Measurements from ENCODE around the gene NOVA1.

Gene NOVA1

DNA sequence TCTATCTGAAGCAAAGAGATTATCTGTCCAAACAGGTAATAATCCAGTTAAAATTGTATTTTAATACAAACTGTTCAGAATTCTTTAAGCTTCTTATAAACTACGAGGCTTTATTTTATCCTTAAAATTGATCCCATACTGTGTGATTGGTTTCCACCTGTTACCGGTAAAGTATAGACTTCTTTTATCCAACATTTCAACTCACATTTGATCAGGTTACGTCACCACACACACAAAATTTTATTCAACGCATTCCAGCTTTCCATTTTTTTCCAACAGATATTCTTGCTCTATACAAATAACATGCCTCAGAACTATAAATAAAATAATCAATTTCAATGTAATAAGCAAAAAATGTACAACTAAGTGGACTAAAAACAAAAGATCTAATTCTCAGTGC, 4.5 kb downstream of the NOVA1 start:
- no peak for DNase-seq

- no peak for DNase-seq
Observed at GRCh38 chr14:26589925-26590324, 7.9 kb downstream of the NOVA1 start.

DNA sequence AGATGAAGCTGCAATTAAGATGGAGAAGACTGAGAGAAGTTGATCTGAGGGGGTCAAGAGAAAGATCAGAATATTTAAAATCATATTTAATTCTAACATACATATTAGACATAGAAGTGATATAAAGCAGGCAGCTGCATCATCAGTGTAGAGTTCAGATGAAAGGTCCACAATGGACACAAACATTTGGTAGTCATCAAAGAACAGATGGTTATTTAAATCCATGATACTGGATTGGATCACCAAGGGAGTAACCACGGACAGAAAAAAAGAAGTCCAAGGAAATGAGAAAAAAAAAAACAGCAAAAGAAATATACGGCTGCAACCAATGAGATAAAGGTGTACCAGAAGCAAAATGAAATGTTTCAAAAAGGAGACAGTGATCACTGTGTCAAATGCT, 20.1 kb downstream of the NOVA1 start:
- DNase-seq: no peak

- DNase-seq: no peak
Observed at GRCh38 chr14:26554069-26554772, 43.6 kb downstream of the NOVA1 start.

DNA sequence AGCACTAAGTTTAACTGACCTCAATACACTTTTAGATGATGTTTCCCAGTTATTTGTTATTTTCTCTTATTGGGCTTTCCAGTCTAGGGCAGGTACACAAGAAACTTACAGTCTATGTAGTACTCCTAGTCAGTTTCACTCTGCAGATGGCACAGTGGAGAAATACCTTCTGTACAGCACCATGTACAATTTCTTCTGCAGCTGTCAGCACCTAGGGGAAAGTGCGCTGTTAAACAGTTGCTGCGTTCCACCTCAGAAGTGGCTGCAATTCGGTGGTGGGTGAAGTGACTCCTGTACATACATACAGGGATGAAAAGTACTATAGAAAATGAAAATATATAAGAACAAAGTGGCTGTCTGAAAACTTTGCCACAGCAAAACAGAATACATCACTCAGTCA, 48.3 kb downstream of the NOVA1 start:
- no peak for DNase-seq

DNA sequence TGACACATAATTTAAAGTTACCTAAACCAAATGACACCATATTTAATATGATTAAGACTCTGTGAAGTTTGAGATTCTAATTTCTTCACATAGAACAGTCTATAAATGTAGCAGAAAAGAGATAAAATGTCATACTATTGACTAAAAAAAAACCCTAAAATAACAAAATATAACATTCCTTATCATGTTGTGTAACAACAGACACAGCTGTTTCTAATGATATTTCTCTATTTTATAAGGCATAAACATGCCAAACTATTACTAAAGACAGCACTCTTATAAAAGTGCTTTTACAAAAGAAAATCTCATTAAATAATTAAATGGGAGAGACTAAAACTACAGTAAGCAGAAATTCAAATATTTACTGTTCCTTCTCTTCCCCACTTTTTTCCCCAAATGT, 49.4 kb downstream of the NOVA1 start:
- DNase-seq: no peak

DNA sequence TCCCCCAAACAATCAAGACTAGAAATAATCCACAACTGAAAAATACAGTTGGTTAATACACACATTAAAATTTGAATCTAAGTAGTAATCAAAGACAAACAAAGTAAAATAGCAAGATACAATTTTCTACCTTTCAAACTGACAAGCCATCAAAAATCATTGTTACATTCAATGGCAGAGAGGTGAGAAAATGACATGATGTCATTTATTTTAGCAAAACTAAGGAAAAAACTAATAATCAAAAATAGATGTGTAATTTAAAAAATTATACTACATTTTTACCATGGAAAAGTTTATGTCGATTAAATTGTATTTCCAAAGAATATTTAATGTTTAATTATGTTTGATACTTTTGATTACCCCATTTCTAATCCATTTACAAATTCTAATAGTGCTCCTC, 59.7 kb downstream of the NOVA1 start:
- DNase-seq: no peak

DNA sequence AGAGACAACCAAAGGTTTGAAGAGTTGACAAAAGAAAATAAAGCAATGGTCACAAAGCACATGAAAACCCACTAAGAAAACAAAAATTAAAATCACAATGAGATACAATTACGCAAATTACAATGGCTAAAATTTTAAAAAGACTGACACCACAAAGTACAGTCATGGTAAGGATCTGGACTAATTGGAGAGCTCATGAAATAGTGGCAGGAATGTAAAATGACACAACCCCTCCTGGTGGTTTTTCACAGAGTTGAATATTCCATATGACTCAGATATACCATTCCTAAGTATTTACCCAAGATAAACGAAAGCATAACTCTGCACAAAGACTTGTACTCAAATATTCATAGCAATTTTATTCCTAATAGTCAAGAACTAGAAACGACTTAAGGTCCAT, 65.9 kb downstream of the NOVA1 start:
- no peak for DNase-seq

GRCh38 chr14:26528415-26529182, 69.2 kb downstream of the NOVA1 start:
- no peak for DNase-seq

- no peak for DNase-seq
Observed at GRCh38 chr14:26527095-26527494, 70.7 kb downstream of the NOVA1 start.

GRCh38 chr14:26526137-26526536, 71.7 kb downstream of the NOVA1 start:
- no peak for DNase-seq

GRCh38 chr14:26525085-26525484, 72.7 kb downstream of the NOVA1 start:
- no peak for DNase-seq

GRCh38 chr14:26522967-26523366, 74.9 kb downstream of the NOVA1 start:
- no peak for DNase-seq

DNA sequence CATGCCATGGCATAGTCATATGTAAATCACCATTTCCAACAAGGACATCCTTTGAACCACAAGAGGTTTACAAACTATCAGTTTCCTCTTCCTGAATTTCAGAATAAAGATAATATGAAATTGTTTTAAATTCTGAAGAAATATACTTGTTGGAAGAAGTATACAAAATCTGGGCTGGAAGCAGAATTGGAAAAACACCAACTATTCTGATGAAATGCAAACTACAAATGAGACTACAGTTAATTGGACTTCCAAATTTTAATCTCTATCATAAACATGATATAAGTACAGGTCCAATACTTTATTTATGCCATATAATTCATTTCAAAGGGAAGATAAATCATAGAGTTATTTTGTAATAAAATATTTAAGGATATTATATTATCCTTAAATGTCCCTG, 80.1 kb downstream of the NOVA1 start:
- DNase-seq: no peak

GRCh38 chr14:26500028-26500427, 97.8 kb downstream of the NOVA1 start:
- no peak for DNase-seq

GRCh38 chr14:26499546-26499945, 98.3 kb downstream of the NOVA1 start:
- DNase-seq: no peak

- DNase-seq: no peak
Observed at GRCh38 chr14:26486922-26487321, 110.9 kb downstream of the NOVA1 start.

- no peak for DNase-seq
Observed at GRCh38 chr14:26484562-26484961, 113.3 kb downstream of the NOVA1 start.

DNA sequence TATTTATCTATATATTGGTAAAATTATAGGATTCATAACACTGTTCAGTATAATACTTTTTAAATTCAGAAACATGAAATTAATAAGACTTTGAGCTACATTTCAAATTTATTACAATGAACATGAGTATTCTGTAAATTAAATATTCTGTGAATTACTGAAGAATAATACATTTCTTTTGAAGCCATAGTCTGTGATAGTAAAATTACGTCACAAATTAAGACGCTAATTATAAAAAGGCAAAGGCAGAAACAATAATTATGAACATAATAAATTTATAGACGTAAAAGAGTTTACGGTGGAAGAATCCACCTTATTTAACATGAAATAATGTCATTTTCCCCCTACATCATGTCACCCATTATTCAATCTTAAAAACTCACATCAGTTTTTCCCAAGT, 118.9 kb downstream of the NOVA1 start:
- DNase-seq: no peak

GRCh38 chr14:26466862-26467261, 131.0 kb downstream of the NOVA1 start:
- DNase-seq: no peak

- DNase-seq: no peak
Observed at GRCh38 chr14:26463136-26463535, 134.7 kb downstream of the NOVA1 start.

GRCh38 chr14:26454105-26454504, 143.7 kb downstream of the NOVA1 start:
- DNase-seq: no peak

DNA sequence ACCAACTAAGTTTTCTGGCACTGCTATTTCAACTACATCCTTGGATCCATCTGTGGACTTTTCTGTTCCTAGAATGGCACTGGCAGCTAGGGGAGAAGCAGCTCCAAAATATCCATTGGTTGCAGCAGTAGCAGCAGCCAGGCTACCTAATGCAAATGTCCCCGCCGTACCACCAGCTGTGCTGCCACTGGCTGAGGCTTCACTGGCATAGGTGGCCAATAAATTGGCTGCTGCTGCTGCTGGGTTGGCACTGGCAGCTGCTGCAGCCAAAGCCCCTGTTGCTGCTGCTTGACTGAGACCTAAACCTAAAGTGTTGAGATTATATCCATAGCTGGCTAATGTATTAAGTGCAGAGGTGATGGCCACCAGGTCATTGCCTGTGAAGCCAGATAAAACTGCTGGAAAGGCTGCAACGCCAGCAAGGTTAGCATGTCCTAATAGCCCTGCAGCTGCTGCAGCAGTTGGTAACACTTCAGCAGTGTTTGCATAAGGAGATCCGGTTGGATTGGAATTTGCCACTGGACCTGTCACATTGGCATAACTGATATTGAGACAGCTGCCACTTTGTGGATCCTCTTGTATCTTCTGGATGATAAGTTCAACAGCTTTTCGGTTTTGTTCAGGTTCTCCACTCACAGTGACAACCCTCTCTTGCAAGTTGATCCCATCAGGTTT, 149.5 kb downstream of the NOVA1 start:
- no peak for DNase-seq

- no peak for DNase-seq
Observed at GRCh38 chr14:26444822-26445221, 153.0 kb downstream of the NOVA1 start.

Data from effector CD8-positive, alpha-beta T cell (primary cell).